ENCODE results near the gene UBE3A.

DNA sequence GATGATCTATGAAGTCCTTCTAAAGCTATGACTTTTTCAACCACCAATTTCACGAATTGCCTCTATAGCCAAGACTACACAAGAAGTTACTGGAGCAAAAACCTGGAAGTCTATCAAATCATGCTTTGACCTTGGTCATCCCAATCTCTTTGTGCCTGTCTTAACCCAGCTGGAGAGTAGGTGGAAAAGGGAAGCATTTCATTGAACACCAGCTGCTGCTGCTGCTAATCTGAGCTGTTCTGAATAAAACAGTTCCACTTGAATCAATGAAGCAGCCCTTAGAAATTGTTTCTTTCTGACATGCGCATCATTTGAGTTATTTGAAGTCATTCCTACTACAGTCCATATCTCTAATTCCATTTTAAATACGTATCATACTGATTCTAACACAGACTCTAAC lies 7.3 kb upstream of the UBE3A start:
- TF ChIP-seq POLR2AphosphoS5 (IDR thresholded peaks at IDR 0.05; ENCODE audit: low read depth, low read length) (no peak), TAF1 (IDR thresholded peaks at IDR 0.05; ENCODE audit: borderline replicate concordance, insufficient read depth, low read length) (no peak), REST (IDR thresholded peaks at IDR 0.05; ENCODE audit: insufficient read depth in 1 of 2, low read depth in 2 of 2, low read length in 2 of 2) (no peak), FOXP2 (optimal IDR thresholded peaks at IDR 0.05; ENCODE audit: borderline replicate concordance, extremely low read depth, extremely low read length, insufficient read depth) (no peak)

All from PFSK-1 (cell line).